HUES6 (cell line): ENCODE measurements around the gene IGLL5.
"Not testable (repeated sequence)": the region's sequence is repeated elsewhere in the genome, so short reads cannot be mapped to it uniquely, and the experiment has no call there.

Source experiments
- H3K27ac ChIP-seq: 2 replicates; pipeline ENCODE4 v1.7.0; 2013; ENCODE audit warnings: low read depth, mild to moderate bottlenecking, low read length, inconsistent platforms
- H3K27me3 ChIP-seq: 2 replicates; pipeline ENCODE4 v1.6.1; 2013; ENCODE audit warnings: low read length; ENCODE audit not compliant: control insufficient read depth, insufficient read depth
- H3K36me3 ChIP-seq: 2 replicates; pipeline ENCODE4 v1.6.1; 2013; ENCODE audit warnings: low read length; ENCODE audit not compliant: control insufficient read depth, insufficient read depth
- H3K4me1 ChIP-seq: 2 replicates; pipeline ENCODE4 v1.6.1; 2013; ENCODE audit warnings: low read length; ENCODE audit not compliant: control insufficient read depth, insufficient read depth
- H3K4me3 ChIP-seq: 2 replicates; pipeline ENCODE4 v1.5.1; 2013; ENCODE audit warnings: low read depth, low read length
- H3K9ac ChIP-seq: one replicate; pipeline ENCODE4 v1.6.1; 2013; ENCODE audit warnings: mild to moderate bottlenecking, low read length
- H3K9me3 ChIP-seq: 2 replicates; pipeline ENCODE4 v1.6.1; 2013; ENCODE audit warnings: low read depth, low read length; ENCODE audit not compliant: control insufficient read depth, insufficient read depth

Gene IGLL5

DNA sequence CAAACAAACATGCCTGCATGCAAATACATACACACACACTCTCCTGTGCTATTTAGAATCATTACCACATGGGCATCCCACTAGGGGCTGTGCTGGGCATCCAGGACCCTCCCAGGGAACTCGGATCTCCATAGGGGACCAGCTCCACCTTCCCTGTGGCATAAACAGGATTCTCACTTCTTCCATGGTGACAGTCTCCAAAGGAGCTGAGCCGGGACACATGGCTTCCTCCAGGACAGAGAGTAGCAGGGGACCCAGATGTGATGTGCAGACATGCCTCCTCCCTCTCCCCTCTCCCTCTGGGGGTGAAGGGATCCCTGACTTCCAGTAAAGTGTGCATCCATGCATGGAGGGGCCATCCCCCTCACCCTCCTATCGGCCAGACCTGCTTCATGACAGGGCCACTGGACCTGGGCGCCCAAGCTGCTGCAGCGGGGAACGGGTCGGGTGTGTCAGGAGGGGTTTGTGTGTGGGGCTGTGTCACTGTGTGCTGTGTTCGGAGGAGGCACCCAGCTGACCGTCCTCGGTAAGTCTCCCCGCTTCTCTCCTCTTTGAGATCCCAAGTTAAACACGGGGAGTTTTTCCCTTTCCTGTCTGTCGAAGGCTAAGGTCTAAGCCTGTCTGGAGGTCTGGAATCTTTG, 33.4 kb downstream of the IGLL5 start:
- H3K27ac ChIP-seq: no peak overlapping the region
- no peaks in the 10 kb centered on the region for H3K9me3 ChIP-seq
- no peak overlapping the region for H3K4me3 ChIP-seq
- H3K27me3 ChIP-seq: peaks cover 70% of the 10 kb centered on the region
- no peaks in the 10 kb centered on the region for H3K36me3 ChIP-seq
- no peak overlapping the region for H3K9ac ChIP-seq
- peaks cover 10% of the 10 kb centered on the region for H3K4me1 ChIP-seq

- Histone ChIP-seq H3K27me3 (peaks cover 70% of the 10 kb centered on the region), H3K9ac (no peak overlapping the region), H3K27ac (no peak overlapping the region), H3K9me3 (no peaks in the 10 kb centered on the region), H3K4me1 (peaks cover 15% of the 10 kb centered on the region), H3K4me3 (no peak overlapping the region), H3K36me3 (no peaks in the 10 kb centered on the region)
These were observed 34.0 kb downstream of the IGLL5 start for GRCh38 chr22:22921575-22921974.

- H3K4me1 ChIP-seq: peaks cover 19% of the 10 kb centered on the region
- not testable (repeated sequence) for H3K9ac ChIP-seq, H3K27ac ChIP-seq, H3K36me3 ChIP-seq, H3K4me3 ChIP-seq, H3K9me3 ChIP-seq
- peaks cover 66% of the 10 kb centered on the region for H3K27me3 ChIP-seq
These were observed 34.7 kb downstream of the IGLL5 start for GRCh38 chr22:22922092-22922953.

- no peaks in the 10 kb centered on the region for H3K9me3 ChIP-seq
- peaks cover 60% of the 10 kb centered on the region for H3K27me3 ChIP-seq
- H3K9ac ChIP-seq: no peak overlapping the region
- no peak overlapping the region for H3K27ac ChIP-seq
- peaks cover 19% of the 10 kb centered on the region for H3K4me1 ChIP-seq
- no peak overlapping the region for H3K4me3 ChIP-seq
- no peaks in the 10 kb centered on the region for H3K36me3 ChIP-seq
These were observed 35.3 kb downstream of the IGLL5 start for GRCh38 chr22:22922954-22923319.

DNA sequence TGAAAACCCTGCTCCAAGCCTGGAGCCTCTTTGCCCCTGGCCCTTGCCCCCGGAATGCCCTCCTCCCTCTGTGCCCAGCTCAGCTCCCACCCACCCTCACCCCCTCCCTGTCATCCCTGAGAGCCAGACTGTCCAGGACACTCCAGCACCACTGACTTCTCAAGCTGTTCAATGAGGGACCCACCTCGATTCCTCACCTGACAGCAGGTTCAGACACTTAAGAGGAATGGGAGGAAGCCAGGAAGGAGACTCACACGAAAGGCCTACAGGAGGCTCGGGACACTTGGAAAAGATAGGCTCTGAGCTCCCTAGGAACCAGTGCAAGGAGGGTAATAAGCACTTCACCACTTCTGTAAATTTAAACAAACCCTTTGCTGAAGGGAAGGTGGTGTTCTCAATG, 35.8 kb downstream of the IGLL5 start:
- Histone ChIP-seq H3K27me3 (peaks cover 59% of the 10 kb centered on the region), H3K36me3 (no peaks in the 10 kb centered on the region), H3K4me1 (peaks cover 19% of the 10 kb centered on the region), H3K9me3 (no peaks in the 10 kb centered on the region), H3K4me3 (no peak overlapping the region), H3K27ac (no peak overlapping the region), H3K9ac (no peak overlapping the region)

GRCh38 chr22:22923930-22924329, 36.3 kb downstream of the IGLL5 start:
- Histone ChIP-seq H3K27ac (no peak overlapping the region), H3K36me3 (no peaks in the 10 kb centered on the region), H3K4me3 (no peak overlapping the region), H3K9me3 (no peaks in the 10 kb centered on the region), H3K4me1 (peaks cover 19% of the 10 kb centered on the region), H3K27me3 (peaks cover 53% of the 10 kb centered on the region), H3K9ac (no peak overlapping the region)

DNA sequence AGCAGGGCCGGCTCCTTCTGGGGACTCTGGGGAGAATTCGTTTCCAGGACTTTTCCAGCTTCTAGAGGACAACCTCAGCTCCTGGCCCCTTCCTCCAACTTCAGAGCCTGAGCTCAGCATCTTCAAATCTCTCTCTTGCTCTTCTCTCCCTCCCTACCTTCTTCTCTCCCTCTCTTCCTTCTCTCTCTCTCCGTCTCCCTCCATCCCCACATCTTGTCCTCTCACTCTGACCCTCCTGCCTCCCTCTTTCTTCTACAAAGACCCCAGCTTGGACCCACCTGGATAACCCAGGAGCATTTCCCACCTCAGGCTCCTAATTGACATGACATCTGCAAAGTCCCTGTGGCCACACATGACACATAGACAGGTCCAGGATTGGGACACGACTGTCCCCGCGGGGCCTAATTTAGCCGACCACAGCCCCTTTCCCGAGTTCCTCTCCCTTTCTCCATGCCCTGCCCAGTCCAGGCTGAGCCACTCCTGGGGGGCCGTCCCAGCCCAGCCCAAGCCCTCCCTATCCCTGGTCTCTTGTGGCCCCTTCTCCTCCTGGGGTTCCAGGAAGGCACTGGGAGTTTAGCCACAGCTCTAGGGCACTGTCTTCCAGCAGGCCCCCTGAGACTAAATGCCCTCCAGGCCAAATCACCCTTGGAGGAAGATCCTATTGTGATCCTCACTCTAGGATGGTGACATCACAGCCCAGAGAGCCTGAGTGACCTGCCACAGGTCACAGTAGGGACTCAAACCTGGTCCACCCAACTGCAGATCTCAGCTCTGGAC, 36.9 kb downstream of the IGLL5 start:
- Histone ChIP-seq H3K27me3 (peaks cover 51% of the 10 kb centered on the region), H3K9ac (no peak overlapping the region), H3K27ac (no peak overlapping the region), H3K9me3 (no peaks in the 10 kb centered on the region), H3K36me3 (no peaks in the 10 kb centered on the region), H3K4me1 (peaks cover 19% of the 10 kb centered on the region), H3K4me3 (no peak overlapping the region)

DNA sequence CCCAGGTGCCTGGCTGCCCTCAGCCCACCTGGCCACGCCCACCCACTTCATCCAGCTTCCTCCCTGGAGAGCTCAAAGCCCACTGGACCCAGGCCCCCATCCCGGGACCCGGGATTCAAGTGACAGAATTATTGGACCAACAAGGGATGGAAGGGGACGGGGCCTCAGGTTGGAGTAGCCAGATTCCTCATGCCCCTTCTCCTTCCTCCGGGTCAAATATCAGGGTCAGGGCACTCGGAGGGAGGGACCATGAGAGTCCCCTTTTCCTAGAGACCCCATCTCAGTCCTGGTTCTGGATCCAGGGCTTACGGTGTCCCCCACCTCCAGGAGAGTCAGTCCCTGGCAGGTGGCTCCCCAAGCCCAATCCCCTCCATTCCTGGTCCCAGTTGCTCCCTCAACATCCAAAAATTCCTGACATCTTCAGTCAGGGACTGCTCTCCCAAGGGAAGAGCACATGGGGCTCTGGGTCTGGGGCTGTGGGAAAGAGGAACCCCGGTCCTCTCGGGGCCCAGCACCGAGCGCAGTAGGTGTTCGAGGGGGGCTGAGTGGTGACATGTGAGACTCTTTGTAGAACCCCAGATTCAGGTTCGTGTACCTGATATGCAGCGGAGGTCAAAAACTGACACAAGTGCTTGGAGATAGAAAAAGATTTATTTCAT, 37.7 kb downstream of the IGLL5 start:
- Histone ChIP-seq H3K4me1 (peaks cover 19% of the 10 kb centered on the region), H3K27ac (no peak overlapping the region), H3K4me3 (no peak overlapping the region), H3K27me3 (peaks cover 46% of the 10 kb centered on the region), H3K9me3 (no peaks in the 10 kb centered on the region), H3K9ac (no peak overlapping the region), H3K36me3 (no peaks in the 10 kb centered on the region)

- Histone ChIP-seq H3K27me3 (peaks cover 43% of the 10 kb centered on the region), H3K4me3 (no peak overlapping the region), H3K27ac (no peak overlapping the region), H3K9me3 (no peaks in the 10 kb centered on the region), H3K9ac (no peak overlapping the region), H3K36me3 (no peaks in the 10 kb centered on the region), H3K4me1 (peaks cover 19% of the 10 kb centered on the region)
These were observed 38.3 kb downstream of the IGLL5 start for GRCh38 chr22:22925805-22926369.

GRCh38 chr22:22926370-22927195, 39.0 kb downstream of the IGLL5 start:
- H3K27me3 ChIP-seq: peaks cover 37% of the 10 kb centered on the region
- peaks cover 19% of the 10 kb centered on the region for H3K4me1 ChIP-seq
- H3K36me3 ChIP-seq: no peaks in the 10 kb centered on the region
- no peaks in the 10 kb centered on the region for H3K9me3 ChIP-seq
- H3K27ac ChIP-seq: no peak overlapping the region
- H3K4me3 ChIP-seq: no peak overlapping the region
- H3K9ac ChIP-seq: no peak overlapping the region
